GF-D8 (cell line): ENCODE data around the gene IL3.

Experiments used
- DNase-seq: peaks from one replicate; lab custom pipeline; 2025; lab: John Stamatoyannopoulos, UW

IL3 gene

DNA sequence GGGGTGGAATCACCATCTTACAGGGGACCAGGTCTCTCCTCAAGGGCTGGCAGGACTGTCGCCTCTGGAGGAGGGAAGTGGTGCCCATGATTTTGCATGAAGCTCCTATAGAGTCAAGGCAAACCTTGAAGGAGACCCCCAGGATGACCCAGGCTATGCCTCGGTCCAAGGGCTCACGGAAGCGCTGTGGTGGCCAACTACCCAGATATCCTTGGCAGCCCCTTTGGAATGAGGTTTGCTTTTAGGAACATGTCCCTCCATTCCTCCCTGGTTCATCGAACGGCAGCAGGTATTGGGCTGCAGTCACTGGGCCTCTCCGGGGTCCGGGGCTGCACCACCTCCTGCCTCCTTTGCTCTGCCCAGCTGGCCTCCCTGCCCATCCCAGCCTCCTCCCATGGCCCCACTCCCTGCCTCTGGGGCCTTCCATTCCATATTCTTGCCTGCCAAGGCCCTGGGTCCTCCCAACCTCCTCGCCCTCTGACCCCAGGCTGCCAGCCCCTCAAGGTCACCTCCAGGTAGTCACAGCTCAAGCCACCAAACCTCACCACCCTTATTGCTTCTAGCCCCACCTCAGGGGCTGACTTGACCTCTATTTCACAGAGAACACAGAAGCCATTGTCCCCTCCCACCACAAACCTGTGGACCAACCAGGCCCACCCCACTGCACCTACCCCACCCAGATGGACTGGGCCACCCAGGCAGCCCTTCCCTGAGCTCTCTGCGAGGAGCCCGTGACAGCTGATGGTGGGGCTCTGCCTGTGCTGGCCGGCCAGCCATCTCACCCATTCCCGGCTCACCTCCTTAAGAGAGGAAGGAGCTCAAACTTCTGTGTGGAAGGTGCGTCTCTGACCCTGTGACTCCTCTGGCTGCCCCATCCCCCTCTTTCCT lies 3.6 kb upstream of the IL3 start:
- no peak for DNase-seq

DNA sequence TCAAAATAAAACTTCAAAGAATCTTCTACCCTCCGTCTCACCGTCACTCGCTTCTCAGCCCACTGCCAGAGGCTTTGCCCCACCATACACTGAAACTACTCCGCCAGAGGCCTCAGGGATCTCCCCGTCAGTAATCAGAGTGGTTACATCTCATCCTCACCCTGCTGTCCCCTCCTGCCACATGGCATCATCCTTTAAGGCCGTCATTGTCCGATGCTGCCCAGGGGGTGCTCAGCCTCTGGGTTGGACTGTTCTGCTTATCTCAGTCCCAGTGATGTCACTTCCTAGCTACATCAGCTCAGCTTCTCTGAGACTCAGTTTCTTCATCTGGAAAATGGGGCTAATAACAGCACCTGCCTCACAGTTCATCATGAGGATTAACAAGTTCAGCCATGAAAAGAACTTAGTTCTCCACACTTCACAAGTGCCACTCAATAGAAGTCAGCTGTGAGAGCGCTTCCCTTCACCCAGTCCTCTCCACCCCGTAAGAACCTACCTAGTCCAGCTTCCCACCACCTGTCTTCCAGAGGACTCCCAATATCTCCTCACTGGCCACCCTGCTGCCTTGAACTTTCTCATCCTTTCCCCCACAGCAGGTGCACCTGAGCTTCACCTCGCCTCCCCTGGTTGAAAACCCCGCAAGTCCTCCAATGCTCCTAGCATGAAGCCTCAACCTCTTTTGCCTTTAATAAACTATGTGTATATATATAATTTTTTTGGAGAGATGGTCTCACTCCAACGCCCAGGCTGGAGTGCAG lies 2.8 kb upstream of the IL3 start:
- no peak for DNase-seq

DNA sequence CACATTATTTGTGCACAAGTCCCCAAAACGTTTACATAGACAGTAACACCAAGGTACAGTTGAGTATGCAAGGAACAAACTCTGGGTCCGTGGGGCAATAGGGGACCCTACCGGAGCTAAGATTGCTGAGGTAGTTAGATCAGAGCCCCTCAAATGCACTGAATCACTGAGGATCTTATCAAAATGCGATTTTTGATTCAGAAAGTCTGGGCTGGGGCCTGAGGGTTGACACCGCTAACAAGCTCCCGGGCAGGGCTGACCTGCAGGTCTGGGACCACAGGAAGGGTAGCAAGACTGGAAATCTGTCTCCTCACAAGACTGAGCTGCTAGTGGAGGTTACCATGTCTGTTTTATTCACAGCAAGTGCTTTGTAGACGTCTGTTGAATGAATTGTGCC lies 1.8 kb upstream of the IL3 start:
- no peak for DNase-seq

DNA sequence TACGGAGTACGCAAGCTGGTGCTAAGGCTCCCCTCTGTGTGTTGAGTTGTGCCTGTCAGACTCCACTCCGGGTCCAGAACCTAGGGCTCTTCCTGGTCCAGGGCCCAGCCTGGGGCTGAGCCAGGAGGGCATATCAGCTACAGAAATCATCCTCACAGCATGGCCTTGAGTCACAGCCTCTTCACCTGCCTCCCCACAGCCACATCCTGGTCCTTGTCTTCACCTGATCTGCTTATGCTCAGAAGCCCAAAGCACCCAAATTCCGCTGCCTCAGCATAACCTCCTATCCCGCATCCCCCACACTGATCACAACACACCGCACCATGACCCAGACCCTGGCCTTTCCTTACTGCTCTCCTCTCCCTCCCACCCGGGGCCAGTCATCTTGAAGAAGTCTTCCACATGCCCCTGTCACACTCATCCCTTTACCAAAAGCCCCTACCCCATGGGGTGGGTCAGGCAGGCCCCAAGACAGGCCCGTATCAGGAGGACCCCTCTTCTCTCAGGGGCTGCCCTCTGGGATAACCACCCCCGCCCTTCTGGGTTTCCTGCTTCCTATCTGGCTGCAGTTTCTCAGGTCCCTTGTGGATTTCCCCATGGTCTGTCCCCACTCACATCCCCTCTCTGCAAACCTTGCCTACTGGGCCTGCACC lies 1.3 kb upstream of the IL3 start:
- DNase-seq = no peak

DNA sequence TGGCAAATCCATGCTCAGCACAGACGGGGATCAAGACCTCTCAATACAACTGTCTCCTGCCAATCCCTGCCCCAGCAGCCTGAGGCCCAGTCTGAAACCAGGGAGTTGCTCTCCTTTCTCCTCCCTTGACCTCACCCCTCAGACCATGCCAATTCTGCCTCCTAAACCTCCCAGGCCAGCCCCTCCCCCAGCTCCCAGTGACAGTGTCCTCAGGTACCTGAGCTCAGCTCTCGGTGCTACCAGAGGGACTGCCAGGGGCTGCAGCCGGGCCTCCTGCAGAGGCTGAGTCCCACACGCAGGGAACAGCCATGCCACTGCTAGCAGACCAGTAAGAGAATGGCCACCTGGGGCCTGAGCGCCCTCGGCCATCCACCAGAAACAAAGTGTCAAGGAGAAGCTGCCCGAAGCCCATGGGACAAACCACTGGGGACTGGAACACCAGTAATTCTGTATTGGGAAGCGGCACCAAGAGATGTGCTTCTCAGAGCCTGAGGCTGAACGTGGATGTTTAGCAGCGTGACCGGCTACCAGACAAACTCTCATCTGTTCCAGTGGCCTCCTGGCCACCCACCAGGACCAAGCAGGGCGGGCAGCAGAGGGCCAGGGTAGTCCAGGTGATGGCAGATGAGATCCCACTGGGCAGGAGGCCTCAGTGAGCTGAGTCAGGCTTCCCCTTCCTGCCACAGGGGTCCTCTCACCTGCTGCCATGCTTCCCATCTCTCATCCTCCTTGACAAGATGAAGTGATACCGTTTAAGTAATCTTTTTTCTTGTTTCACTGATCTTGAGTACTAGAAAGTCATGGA lies 557 bp upstream of the IL3 start:
- DNase-seq = no peak

DNA sequence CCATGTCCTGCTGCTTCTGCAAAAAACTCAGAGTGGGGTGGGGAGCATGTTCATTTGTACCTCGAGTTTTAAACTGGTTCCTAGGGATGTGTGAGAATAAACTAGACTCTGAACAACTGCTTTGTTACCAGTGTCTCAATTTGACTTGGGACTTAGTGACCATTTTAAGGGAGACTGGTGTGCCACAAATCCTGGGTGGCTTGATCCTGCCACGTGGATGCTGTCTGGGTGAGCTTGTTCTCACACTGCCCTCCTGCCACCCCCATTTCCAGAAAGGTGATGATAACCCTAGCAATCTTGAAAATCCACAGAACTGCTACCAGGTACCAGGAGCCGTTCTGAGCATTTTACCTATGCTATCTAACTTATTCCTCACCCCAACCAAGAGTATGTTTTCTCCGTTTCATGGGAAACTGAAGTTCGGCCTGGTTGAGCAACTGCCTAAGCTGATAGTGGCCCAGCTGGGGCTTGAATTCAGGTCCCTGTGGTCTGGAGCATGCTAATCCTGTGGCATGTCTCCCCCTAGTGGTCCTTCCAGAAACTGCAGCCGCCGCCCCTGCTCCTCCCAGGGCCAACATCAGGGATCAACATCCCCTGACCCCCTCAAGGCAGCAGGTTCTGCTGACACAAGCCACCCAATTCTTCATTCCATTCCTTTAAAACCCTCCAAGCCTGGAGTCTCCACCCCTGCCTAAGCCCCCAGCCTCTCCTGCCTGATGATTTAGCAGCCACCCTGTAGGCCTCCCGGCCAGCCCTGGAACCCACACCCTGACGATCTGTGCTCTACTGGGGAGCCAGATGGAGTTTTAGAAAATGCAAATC lies 2.8 kb downstream of the IL3 start:
- DNase-seq = peak; percentile 13

DNA sequence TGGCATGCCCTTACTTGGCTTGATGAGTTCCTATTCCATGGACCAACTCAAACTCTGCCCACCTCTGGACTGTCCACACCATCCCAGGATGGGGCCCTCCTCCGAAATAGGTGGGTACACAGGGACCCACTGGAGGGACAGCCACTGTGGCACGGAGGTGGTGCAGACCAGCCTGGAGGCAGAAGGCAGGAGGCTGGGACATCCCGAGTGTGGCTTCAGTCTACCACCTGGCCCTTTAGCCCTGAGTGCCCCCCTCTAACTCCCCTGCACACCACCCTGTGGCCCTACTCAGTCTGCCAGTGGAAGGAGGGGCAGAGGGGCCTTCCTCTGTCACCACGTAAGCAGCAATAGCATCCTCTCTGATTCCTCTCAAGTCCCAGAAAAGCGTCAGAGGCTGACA lies 3.7 kb downstream of the IL3 start:
- DNase-seq = no peak

DNA sequence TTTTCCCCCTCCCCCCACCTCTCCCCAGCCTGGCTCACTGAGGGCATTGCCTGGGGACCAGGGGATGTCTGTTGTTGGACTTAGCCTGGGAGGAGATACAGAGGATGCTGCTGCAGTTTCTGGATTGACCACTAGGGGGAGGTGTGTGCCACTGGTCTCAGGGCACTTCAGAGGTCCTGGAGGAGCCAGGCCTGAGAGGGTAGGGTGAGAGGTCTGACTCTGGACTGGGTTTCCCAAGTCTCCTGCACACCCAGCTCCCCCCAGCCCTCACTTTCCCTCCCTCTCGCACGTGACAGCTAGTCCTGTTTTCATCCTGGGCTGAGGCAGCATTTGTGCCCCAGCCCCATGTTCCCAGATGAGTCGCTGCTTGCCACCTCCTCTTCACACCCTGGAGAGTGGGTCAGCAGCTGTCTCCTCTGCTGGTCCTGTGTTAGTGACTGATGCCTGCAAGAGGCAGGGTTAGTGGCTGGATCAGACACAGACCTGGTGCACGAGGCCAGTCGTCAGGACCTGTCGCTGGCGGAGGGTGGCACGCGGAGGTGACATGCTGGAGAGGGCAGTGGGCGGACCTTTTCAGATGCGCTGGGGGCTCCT lies 4.4 kb downstream of the IL3 start:
- DNase-seq = no peak

DNA sequence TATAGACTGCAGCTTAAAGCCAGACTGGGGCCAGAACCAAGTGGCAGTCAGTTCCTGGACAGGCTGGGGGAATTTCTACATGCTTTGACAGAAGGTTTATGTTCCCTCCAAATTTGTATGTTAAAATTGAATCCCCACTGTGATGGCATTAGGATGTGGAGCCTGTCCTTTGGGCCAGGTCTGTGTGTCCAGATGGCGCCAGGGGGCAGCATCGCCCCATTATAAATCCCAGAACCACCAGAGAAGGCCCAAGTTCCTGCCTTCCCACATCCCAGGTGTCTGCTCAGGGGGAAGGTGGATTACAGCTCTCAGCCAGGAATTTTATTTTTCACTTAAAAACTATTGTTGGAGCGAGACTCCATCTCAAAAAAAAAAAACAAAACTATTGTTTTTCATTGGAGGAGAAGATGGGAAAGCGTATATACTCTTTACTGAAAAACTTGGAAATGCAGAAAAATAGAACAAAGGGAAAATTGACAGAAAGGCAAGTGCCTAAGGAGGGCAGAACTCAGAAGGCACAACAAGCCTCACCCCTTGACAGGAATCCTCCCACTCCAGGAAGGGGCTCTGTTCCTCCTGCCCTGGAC lies 5.0 kb downstream of the IL3 start:
- DNase-seq = no peak

DNA sequence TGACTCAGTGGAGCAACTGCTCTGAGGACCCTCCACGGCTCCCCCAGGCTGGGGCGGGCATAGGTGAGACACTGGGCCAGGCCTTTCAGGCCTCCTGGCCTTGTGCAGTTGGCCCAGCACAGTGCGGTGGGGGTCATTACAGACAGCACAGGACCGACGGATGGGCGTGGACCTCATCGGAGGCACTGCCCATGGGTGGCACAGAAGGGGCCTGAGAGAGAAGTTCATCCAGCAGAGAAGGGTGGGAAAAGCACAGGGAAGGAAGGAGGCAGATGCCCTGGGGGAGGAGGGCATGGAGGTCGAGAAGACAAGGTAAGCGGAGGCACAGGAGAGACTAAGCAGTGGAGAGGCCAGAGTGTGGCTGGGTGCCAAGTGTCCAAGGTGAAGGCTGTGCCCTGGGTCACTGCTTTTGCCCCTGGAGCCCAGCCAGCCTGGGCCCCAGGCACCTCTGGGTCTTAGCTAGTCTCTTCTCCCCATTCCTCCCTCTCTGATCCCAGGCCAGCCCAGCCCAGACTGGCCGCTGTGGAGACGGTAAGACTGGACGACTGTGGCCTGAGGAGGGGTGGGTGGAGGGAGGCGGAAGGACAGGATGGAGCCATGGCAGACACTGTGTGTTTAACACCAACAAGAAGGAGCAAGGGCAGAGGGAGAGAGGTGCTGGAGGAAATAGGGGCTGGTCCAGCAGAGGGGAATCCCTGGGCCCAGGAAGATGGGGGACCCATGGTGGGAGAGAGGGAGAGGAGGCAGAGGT lies 5.7 kb downstream of the IL3 start:
- DNase-seq = no peak

DNA sequence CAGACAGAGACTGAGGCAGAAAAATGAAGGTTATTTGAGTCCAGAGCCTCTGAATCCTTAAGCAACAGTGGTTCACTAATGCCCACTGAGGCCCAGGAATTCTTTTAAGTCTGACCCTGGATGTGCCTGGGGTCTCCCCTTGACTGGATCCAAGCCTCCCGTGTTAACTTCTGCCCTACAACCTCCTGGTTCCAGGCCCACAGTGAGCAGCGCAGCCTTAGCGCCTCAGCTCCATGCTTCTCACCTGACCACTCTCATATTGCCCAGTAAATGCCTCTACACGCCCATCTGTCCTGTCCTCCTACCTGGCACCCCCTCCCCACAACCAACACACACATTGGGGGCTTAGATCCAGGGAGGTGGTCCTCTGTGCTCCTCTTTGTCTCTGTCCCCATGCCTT lies 6.4 kb downstream of the IL3 start:
- DNase-seq = no peak

DNA sequence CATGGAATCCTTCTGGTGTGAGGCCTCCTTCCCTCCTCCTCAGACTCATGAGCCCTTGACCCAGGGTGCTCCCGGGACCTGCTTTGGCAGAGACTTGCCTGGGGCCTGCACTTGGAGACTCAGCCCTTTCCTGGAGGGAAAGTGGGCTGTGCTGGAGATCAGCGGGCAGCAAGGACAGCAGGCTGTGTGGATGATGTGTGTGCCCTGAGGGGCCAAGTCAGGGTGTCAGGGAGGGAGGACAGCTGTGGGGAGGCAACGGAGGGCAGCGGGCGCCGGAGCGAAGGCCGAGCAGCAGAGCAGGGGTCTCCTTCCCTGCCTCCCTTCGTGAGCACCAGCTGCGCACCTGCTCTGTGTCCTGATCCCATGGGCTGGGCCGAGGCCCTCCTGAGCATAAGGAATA lies 7.0 kb downstream of the IL3 start:
- DNase-seq = no peak

DNA sequence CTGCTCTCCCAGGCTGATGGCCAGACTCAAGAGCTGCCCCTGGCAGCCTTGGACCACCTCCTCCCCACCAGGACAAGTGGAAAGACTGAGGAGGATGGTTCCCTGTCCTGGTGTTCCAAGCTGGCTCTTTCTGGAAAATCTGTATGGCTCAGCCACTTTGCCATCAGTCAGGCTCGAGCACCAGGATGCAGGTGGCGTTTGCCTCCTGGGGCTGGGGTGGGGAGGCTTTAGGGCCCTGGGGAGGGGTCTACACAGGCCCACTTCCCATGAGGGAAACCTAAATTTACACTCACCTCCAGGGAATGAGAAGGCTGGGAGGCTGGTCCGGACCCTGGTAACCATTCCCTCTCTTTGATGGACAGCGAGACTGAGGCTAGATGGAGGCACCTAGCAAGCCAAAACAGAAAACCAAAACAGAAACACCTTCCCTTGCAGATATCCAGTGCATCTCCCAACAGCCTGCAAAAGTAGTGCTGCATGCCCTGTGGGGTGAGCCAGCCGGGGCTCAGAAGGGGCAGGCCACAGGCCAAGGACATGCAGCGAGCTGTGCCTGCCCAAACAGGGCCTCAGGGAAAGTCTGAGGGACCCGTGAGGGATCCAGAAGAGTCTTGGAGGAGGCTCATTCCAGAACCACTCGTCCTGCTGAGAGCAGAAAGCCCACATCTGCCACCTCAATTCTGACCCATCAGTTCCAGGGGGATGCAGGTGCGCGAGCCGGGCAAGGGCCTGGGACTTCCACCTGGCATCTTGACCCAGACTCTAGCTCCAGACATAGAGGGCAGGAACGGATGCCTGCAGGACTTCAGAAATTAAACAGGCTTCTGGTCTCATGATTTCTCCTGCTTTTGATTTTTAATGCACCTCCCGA lies 7.7 kb downstream of the IL3 start:
- DNase-seq = no peak

DNA sequence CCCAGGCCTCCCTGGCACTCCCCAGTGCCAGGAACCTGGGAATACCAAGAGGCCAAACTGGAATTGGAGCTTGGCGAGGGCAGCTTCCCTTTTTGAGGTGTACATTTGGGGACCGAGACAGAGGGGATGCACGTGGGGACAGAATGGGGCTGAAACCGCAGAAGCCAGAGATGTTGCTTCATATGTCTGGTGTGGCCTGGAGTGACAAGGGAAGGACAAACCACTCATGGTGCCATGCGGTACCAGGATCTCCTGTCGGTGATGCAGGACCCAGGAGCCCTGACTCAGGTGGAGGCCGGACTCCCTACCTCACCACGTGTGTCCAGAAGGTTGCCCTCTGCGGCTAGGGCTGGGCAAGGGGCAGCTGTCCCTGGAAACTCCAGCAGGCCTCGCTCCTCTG lies 9.1 kb downstream of the IL3 start:
- peak; percentile 0 for DNase-seq

DNA sequence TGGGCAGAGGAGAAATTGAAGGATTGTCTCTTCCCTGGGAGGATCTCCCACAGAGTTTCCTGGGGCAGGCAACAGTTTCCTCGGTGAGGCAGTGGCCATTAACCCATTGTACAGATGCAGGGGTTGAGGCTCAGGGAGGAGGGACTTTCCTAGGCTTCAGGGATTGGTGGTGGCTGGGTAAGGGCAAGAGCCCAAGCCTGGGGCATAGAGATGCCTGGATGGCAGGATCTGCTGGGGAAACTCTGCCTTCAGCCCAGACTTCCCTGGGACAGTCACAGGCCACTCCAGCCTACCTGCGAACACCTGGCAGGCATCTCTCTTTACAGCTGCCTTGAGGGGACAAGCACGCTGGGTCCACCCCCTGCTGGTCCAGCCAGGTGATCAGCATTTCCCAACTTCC lies 9.5 kb downstream of the IL3 start:
- no peak for DNase-seq

DNA sequence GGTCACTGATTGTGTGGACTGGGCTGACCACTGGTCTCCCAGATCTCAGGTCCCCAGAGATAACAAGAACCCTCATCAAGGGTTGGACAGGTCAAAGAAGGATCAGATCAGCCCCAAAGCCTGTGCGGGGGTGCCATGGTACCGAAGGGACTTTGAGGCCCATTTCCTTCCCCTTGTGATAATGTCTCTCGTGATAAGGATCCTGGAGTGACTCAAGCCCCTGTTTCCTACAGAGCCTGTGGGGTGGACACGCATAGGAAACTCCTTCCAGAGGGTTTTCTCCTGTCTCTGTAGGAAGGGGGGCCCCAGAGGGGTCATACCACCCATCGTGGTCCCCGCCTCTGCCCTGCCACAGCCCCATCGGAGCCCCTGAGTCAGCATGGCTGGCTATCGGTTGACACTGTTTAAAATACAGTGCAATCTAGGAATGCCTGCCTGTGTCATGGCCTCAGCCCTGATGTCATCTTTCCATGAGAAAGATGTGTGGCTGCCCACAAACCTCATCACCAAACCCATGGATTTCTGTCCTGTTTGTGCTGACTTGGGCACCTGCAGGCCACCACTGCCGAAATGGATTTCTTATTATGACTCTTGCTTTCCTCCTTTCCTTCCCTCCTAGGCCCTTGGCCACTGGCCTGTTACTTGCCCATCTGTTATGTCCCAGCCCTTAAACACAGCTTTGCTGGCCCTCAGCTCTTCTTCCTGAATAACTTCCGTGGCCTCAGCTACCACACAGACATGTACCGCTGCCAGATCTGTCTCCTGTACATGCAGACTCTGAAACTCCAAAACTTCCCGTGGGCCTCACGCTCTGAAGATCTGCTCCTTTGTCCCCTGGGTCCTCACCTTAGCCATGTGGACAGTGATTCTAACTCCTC lies 10.2 kb downstream of the IL3 start:
- no peak for DNase-seq

DNA sequence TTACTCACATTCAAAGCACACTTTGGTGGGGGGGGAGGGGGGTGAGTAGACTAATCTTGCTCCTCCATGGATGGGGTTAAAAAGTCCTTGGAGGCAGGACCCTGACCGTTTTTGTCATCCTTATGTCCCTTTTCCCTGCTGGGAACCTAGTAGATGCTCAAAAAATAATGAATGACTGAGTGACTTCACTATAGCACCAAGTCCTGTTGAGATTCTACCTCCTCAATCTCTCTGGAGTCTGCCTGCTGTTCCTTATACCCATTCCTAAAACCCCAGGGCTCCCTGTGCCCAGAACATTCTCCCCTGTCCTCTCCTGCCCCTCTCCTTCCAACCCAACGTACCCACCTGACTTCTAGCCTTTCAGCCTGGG lies 10.9 kb downstream of the IL3 start:
- DNase-seq = no peak

DNA sequence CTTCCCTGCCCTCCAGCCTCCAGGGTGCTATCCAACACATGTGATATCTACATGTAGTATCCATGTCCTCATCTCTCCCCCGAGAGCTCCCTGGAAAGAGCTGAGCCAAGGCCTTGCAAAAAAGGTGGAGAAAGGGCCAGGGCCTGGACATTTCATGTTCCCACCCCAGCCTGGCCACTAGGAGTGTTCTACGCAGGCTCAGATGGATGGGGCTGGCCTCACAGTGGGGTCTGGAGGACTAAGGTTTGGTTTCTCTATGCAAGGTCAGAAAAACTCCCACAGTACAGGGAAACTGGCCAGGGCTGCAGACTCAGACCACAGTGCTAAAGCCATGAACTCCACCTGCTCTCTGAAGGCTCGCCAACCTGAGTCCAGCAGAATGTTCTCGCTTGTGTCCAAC lies 11.6 kb downstream of the IL3 start:
- no peak for DNase-seq
